ENCODE data around the gene GOLIM4. TPM values are rescaled to one million over a fixed set of nuclear protein-coding genes. Genes with fewer than 3 reads are reported as not detected.

The GOLIM4 gene
- total and polyA plus RNA-seq, 2 of the 13 experiments (the other 11 are each of a cell fraction or from before 2014, with no cell fraction given) = 10.9 to 47.7 TPM

GRCh38 chr3:168096210-168096652, 507 bp upstream of the GOLIM4 start (continued):
- TF ChIP-seq, protein P1, sequence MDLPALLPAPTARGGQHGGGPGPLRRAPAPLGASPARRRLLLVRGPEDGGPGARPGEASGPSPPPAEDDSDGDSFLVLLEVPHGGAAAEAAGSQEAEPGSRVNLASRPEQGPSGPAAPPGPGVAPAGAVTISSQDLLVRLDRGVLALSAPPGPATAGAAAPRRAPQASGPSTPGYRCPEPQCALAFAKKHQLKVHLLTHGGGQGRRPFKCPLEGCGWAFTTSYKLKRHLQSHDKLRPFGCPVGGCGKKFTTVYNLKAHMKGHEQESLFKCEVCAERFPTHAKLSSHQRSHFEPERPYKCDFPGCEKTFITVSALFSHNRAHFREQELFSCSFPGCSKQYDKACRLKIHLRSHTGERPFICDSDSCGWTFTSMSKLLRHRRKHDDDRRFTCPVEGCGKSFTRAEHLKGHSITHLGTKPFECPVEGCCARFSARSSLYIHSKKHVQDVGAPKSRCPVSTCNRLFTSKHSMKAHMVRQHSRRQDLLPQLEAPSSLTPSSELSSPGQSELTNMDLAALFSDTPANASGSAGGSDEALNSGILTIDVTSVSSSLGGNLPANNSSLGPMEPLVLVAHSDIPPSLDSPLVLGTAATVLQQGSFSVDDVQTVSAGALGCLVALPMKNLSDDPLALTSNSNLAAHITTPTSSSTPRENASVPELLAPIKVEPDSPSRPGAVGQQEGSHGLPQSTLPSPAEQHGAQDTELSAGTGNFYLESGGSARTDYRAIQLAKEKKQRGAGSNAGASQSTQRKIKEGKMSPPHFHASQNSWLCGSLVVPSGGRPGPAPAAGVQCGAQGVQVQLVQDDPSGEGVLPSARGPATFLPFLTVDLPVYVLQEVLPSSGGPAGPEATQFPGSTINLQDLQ (CRISPR knock-in tag; IDR thresholded peaks at IDR 0.05) = peak; percentile 77; the same call in 1 of the 2 replicates
- TF ChIP-seq BCL6 (CRISPR knock-in tag; IDR thresholded peaks at IDR 0.05) (peak; percentile 11; the same call in 1 of the 2 replicates), SOX5 (CRISPR knock-in tag; IDR thresholded peaks at IDR 0.05; ENCODE audit: borderline replicate concordance) (0 out of 2 replicates have a peak, but pooled peaks have one; percentile 38), ZBTB3 (CRISPR knock-in tag; IDR thresholded peaks at IDR 0.05; ENCODE audit: borderline replicate concordance, low read depth) (peak; percentile 62; the same call in 1 of the 2 replicates), HNRNPK (IDR thresholded peaks at IDR 0.05; ENCODE audit: low read depth, low read length, poor library complexity, severe bottlenecking) (no peak), WIZ (CRISPR knock-in tag; IDR thresholded peaks at IDR 0.05) (peak; percentile 74; the same call in 1 of the 2 replicates), FOXK1 (CRISPR knock-in tag; IDR thresholded peaks at IDR 0.05; ENCODE audit: borderline replicate concordance, low read depth) (0 out of 2 replicates have a peak, but pooled peaks have one; percentile 21), DNMT3B (CRISPR knock-in tag; conservative IDR thresholded peaks at IDR 0.05) (no peak), MAFF (IDR thresholded peaks at IDR 0.05; ENCODE audit: low read depth, low read length) (no peak), KLF11 (CRISPR knock-in tag; IDR thresholded peaks at IDR 0.05) (0 out of 2 replicates have a peak, but pooled peaks have one; percentile 3), ELF3 (CRISPR knock-in tag; IDR thresholded peaks at IDR 0.05) (no peak), ZHX1 (CRISPR knock-in tag; IDR thresholded peaks at IDR 0.05; ENCODE audit: low read depth) (no peak), TMF1 (CRISPR knock-in tag; IDR thresholded peaks at IDR 0.05; ENCODE audit: low read depth) (peak; percentile 28; the same call in 1 of the 2 replicates), ZNF781 (CRISPR knock-in tag; IDR thresholded peaks at IDR 0.05; ENCODE audit: borderline replicate concordance, not compliant biosample characterization) (peak; percentile 40), EHMT2 (IDR thresholded peaks at IDR 0.05; ENCODE audit: borderline replicate concordance, low read depth, low read length) (peak; percentile 48; the same call in 1 of the 2 replicates), ZNF772 (CRISPR knock-in tag; IDR thresholded peaks at IDR 0.05) (peak; percentile 56; the same call in 1 of the 2 replicates), ZFAT (CRISPR knock-in tag; conservative IDR thresholded peaks at IDR 0.05) (no peak), MXD1 (CRISPR knock-in tag; IDR thresholded peaks at IDR 0.05) (peak; percentile 95; the same call in 1 of the 2 replicates), UBTF (CRISPR knock-in tag; IDR thresholded peaks at IDR 0.05) (0 out of 2 replicates have a peak, but pooled peaks have one; percentile 4), HNRNPUL1 (IDR thresholded peaks at IDR 0.05; ENCODE audit: low read depth, low read length) (no peak)
- TF ChIP-seq, protein P2, sequence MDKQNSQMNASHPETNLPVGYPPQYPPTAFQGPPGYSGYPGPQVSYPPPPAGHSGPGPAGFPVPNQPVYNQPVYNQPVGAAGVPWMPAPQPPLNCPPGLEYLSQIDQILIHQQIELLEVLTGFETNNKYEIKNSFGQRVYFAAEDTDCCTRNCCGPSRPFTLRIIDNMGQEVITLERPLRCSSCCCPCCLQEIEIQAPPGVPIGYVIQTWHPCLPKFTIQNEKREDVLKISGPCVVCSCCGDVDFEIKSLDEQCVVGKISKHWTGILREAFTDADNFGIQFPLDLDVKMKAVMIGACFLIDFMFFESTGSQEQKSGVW (CRISPR knock-in tag; IDR thresholded peaks at IDR 0.05; ENCODE audit: borderline replicate concordance) = 0 out of 2 replicates have a peak, but pooled peaks have one; percentile 70

Data from HepG2 (cell line).